Fibroblast of lung (primary cell): ENCODE results near the gene ECHDC3.

ENCODE experiments used
- EZH2 ChIP-seq: IDR thresholded peaks from 2 replicates; pipeline ENCODE4 v1.5.1; 2012; ENCODE audit warnings: low read length, control low read depth, mild to moderate bottlenecking; ENCODE audit errors: missing control alignments
- TF ChIP-seq, protein P1 (sequence below), 2 donors: IDR thresholded peaks in 1 of 2; conservative IDR thresholded peaks in 1 of 2; 1 replicate in 1 of 2; 2 replicates in 1 of 2; pipeline ENCODE4 v1.5.1; 2011 to 2012; ENCODE audit warnings: low read length in 2 of 2, control low read depth in 1 of 2, inconsistent platforms in 1 of 2, low read depth in 1 of 2, mild to moderate bottlenecking in 1 of 2

- TF ChIP-seq, protein P1, sequence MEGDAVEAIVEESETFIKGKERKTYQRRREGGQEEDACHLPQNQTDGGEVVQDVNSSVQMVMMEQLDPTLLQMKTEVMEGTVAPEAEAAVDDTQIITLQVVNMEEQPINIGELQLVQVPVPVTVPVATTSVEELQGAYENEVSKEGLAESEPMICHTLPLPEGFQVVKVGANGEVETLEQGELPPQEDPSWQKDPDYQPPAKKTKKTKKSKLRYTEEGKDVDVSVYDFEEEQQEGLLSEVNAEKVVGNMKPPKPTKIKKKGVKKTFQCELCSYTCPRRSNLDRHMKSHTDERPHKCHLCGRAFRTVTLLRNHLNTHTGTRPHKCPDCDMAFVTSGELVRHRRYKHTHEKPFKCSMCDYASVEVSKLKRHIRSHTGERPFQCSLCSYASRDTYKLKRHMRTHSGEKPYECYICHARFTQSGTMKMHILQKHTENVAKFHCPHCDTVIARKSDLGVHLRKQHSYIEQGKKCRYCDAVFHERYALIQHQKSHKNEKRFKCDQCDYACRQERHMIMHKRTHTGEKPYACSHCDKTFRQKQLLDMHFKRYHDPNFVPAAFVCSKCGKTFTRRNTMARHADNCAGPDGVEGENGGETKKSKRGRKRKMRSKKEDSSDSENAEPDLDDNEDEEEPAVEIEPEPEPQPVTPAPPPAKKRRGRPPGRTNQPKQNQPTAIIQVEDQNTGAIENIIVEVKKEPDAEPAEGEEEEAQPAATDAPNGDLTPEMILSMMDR (conservative IDR thresholded peaks at IDR 0.05 in 1 of 2, IDR thresholded peaks at IDR 0.05 in 1 of 2; ENCODE audit: low read depth in 1 of 2, low read length in 2 of 2) = no peak
- TF ChIP-seq EZH2 = no peak
Measured at GRCh38 chr10:11797281-11797680, 55.1 kb downstream of the ECHDC3 start.
